ACHN (cell line): ENCODE measurements around the gene SLC22A4.

Experiments used
- DNase-seq: peaks from one replicate; pipeline ENCODE4 v3.0.0-alpha.2; 2015
- in situ Hi-C: cut with HindIII; loops from 2 replicates; pipeline ENCODE4 v1.10.0; 2017; ENCODE audit warnings: low sequenced_read_pairs, low pct_ligation_motif_present, low pct_unique_long_range_greater_than_20kb

The SLC22A4 gene

GRCh38 chr5:132295505-132296411 is 1.6 kb downstream of the SLC22A4 start:
- in situ Hi-C loops = no loop called here
- no peak for DNase-seq

GRCh38 chr5:132296412-132297016 is 2.3 kb downstream of the SLC22A4 start:
- no peak for DNase-seq

GRCh38 chr5:132297211-132297940 is 3.2 kb downstream of the SLC22A4 start:
- DNase-seq = no peak
- in situ Hi-C loops = no loop called here

More at GRCh38 chr5:132296412-132297016, 2.3 kb downstream of the SLC22A4 start:
- in situ Hi-C loops = no loop called here

GRCh38 chr5:132298298-132299212 is 4.4 kb downstream of the SLC22A4 start:
- DNase-seq = no peak
- in situ Hi-C loops = no loop called here

GRCh38 chr5:132299917-132300316 is 5.7 kb downstream of the SLC22A4 start:
- in situ Hi-C loops = no loop called here
- DNase-seq = no peak

- in situ Hi-C loops = no loop called here
Measured at GRCh38 chr5:132300577-132301343, 6.6 kb downstream of the SLC22A4 start.

GRCh38 chr5:132301344-132302271 is 7.4 kb downstream of the SLC22A4 start:
- no peak for DNase-seq
- in situ Hi-C loops = no loop called here

More at GRCh38 chr5:132300577-132301343, 6.6 kb downstream of the SLC22A4 start:
- DNase-seq = no peak

- no peak for DNase-seq
- in situ Hi-C loops = no loop called here
Measured at GRCh38 chr5:132302413-132302812, 8.2 kb downstream of the SLC22A4 start.

GRCh38 chr5:132303589-132303988 is 9.4 kb downstream of the SLC22A4 start:
- in situ Hi-C loops = no loop called here

GRCh38 chr5:132305420-132305819 is 11.2 kb downstream of the SLC22A4 start:
- no peak for DNase-seq
- in situ Hi-C loops = no loop called here

More at GRCh38 chr5:132303589-132303988, 9.4 kb downstream of the SLC22A4 start:
- DNase-seq = no peak

GRCh38 chr5:132308701-132309100 is 14.5 kb downstream of the SLC22A4 start:
- no peak for DNase-seq

GRCh38 chr5:132309679-132310078 is 15.5 kb downstream of the SLC22A4 start:
- no peak for DNase-seq
- in situ Hi-C loops = no loop called here

More at GRCh38 chr5:132308701-132309100, 14.5 kb downstream of the SLC22A4 start:
- in situ Hi-C loops = no loop called here

- no peak for DNase-seq
- in situ Hi-C loops = no loop called here
Measured at GRCh38 chr5:132310141-132310834, 16.1 kb downstream of the SLC22A4 start.

- DNase-seq = no peak
- in situ Hi-C loops = no loop called here
Measured at GRCh38 chr5:132313366-132313765, 19.2 kb downstream of the SLC22A4 start.

- in situ Hi-C loops = no loop called here
Measured at GRCh38 chr5:132313961-132314432, 19.8 kb downstream of the SLC22A4 start.

GRCh38 chr5:132315529-132316067 is 21.4 kb downstream of the SLC22A4 start:
- no peak for DNase-seq
- in situ Hi-C loops = no loop called here

More at GRCh38 chr5:132313961-132314432, 19.8 kb downstream of the SLC22A4 start:
- no peak for DNase-seq
